GM23338 (cell line): ENCODE measurements around the gene GAS6. TPM values are rescaled to one million over a fixed set of nuclear protein-coding genes. Genes with fewer than 3 reads are reported as not detected.

Source experiments
- ATAC-seq: fragments of 200-7000 bp; cut with Tn5 transposase; 3 replicates; pipeline ENCODE4 v1.9.1; 2020
- DNase-seq: peaks from one replicate; pipeline ENCODE4 v3.0.0-alpha.2; 2015; ENCODE audit warnings: low spot score
- H2AFZ ChIP-seq: fragments of 200-600 bp; sonication (generic); 2 replicates; pipeline ENCODE4 v1.8.0; 2016; ENCODE audit warnings: antibody characterized with exemption, mild to moderate bottlenecking, moderate library complexity
- H3F3A ChIP-seq: fragments of 200-600 bp; sonication (generic); replicated peaks from 2 replicates; pipeline ENCODE4 v1.8.0; 2017; ENCODE audit warnings: antibody characterized with exemption, mixed run types, low read depth
- H3K27ac ChIP-seq: fragments of 200-600 bp; sonication (generic); 2 replicates; pipeline ENCODE4 v1.6.1; 2016; ENCODE audit warnings: low read depth
- H3K27me3 ChIP-seq: fragments of 200-600 bp; sonication (generic); 2 replicates; pipeline ENCODE4 v1.8.0; 2016; ENCODE audit warnings: mild to moderate bottlenecking, mixed run types, moderate library complexity; ENCODE audit not compliant: insufficient read depth
- H3K36me3 ChIP-seq: fragments of 200-600 bp; sonication (generic); 2 replicates; pipeline ENCODE4 v1.8.0; 2016; ENCODE audit warnings: mild to moderate bottlenecking; ENCODE audit not compliant: insufficient read depth
- H3K4me1 ChIP-seq: fragments of 200-600 bp; sonication (generic); 2 replicates; pipeline ENCODE4 v1.8.0; 2016; ENCODE audit warnings: mild to moderate bottlenecking, moderate library complexity; ENCODE audit not compliant: insufficient read depth
- H3K4me2 ChIP-seq: fragments of 200-600 bp; sonication (generic); 2 replicates; pipeline ENCODE4 v1.7.1; 2017; ENCODE audit warnings: mixed run types
- H3K4me3 ChIP-seq: fragments of 200-600 bp; sonication (generic); 2 replicates; pipeline ENCODE4 v1.6.1; 2016; ENCODE audit warnings: mixed run types
- H3K79me2 ChIP-seq: fragments of 200-600 bp; sonication (generic); replicated peaks from 2 replicates; pipeline ENCODE4 v1.8.0; 2017; ENCODE audit warnings: mild to moderate bottlenecking; ENCODE audit not compliant: insufficient read depth
- H3K9me2 ChIP-seq: fragments of 200-600 bp; sonication (generic); 2 replicates; pipeline ENCODE4 v1.8.0; 2017; ENCODE audit not compliant: insufficient read depth
- H4K20me1 ChIP-seq: fragments of 200-600 bp; sonication (generic); replicated peaks from 2 replicates; pipeline ENCODE4 v1.8.0; 2017; ENCODE audit warnings: mild to moderate bottlenecking; ENCODE audit not compliant: insufficient read depth
- H3K27ac Mint-ChIP-seq: 2 replicates; pipeline ENCODE4 v1.8.0; 2020; ENCODE audit warnings: inconsistent platforms, mild to moderate bottlenecking, moderate library complexity, mixed read lengths
- H3K27me3 Mint-ChIP-seq: 3 replicates; pipeline ENCODE4 v1.8.0; 2022; ENCODE audit warnings: low read depth, mild to moderate bottlenecking, moderate library complexity, mixed read lengths, inconsistent platforms; ENCODE audit not compliant: insufficient read depth, poor library complexity
- H3K36me3 Mint-ChIP-seq: 3 replicates; pipeline ENCODE4 v1.8.0; 2021; ENCODE audit warnings: low read depth, mild to moderate bottlenecking, inconsistent platforms, moderate library complexity, mixed read lengths
- H3K4me1 Mint-ChIP-seq: 3 replicates; pipeline ENCODE4 v1.8.0; 2020; ENCODE audit warnings: mild to moderate bottlenecking, inconsistent platforms, mixed read lengths
- H3K4me3 Mint-ChIP-seq: 3 replicates; pipeline ENCODE4 v1.8.0; 2021; ENCODE audit warnings: moderate library complexity, mild to moderate bottlenecking, inconsistent platforms, mixed read lengths
- H3K9me3 Mint-ChIP-seq: 3 replicates; pipeline ENCODE4 v1.8.0; 2020; ENCODE audit warnings: moderate library complexity, mild to moderate bottlenecking, inconsistent platforms, mixed read lengths
- CREB1 ChIP-seq: fragments of 250-450 bp; sonication (Bioruptor Pico); IDR thresholded peaks from 2 replicates; pipeline ENCODE4 v1.5.0; 2020; ENCODE audit warnings: low read depth, mild to moderate bottlenecking, moderate library complexity
- CTCF ChIP-seq, 2 experiments: fragments of 200-600 bp in 1 of 2; sonication (generic) in 1 of 2; conservative IDR thresholded peaks; 2 replicates each; pipeline versions ENCODE4 v1.5.1 to v1.6.1; 2016 to 2017; ENCODE audit warnings: antibody characterized with exemption in 2 of 2, low read depth in 2 of 2, mild to moderate bottlenecking in 2 of 2, moderate library complexity in 1 of 2
- ETS1 ChIP-seq: IDR thresholded peaks from 2 replicates; pipeline ENCODE4 v1.6.1; 2016; ENCODE audit warnings: antibody characterized with exemption
- EZH2 ChIP-seq: fragments of 200-600 bp; sonication (generic); IDR thresholded peaks from one replicate; pipeline ENCODE4 v1.8.0; 2017; ENCODE audit warnings: antibody characterized with exemption, mild to moderate bottlenecking, low read depth; ENCODE audit not compliant: unreplicated experiment
- EZH2phosphoT487 ChIP-seq: fragments of 200-600 bp; sonication (generic); IDR thresholded peaks from one replicate; pipeline ENCODE4 v1.8.1; 2018; ENCODE audit warnings: antibody characterized with exemption; ENCODE audit not compliant: unreplicated experiment
- JUNB ChIP-seq: IDR thresholded peaks from one replicate; pipeline ENCODE4 v1.6.1; 2016; ENCODE audit warnings: antibody characterized with exemption; ENCODE audit not compliant: unreplicated experiment
- NANOG ChIP-seq: IDR thresholded peaks from 2 replicates; pipeline ENCODE4 v1.6.1; 2016; ENCODE audit warnings: antibody characterized with exemption, borderline replicate concordance
- POLR2AphosphoS5 ChIP-seq: IDR thresholded peaks from 2 replicates; pipeline ENCODE4 v1.6.1; 2016; ENCODE audit warnings: antibody characterized with exemption, low read depth
- REST ChIP-seq: IDR thresholded peaks from one replicate; pipeline ENCODE4 v1.6.1; 2018; ENCODE audit warnings: antibody characterized with exemption; ENCODE audit not compliant: unreplicated experiment
- STAT1 ChIP-seq: IDR thresholded peaks from one replicate; pipeline ENCODE4 v1.6.1; 2016; ENCODE audit warnings: antibody characterized with exemption; ENCODE audit not compliant: unreplicated experiment
- ZNF114 ChIP-seq: fragments of 250-450 bp; sonication (Bioruptor Pico); IDR thresholded peaks from 2 replicates; pipeline ENCODE4 v1.5.0; 2020; ENCODE audit warnings: mild to moderate bottlenecking, moderate library complexity
- ZNF331 ChIP-seq: fragments of 250-450 bp; sonication (Bioruptor Pico); IDR thresholded peaks from 2 replicates; pipeline ENCODE4 v1.5.0; 2020; ENCODE audit warnings: low read depth, mild to moderate bottlenecking, moderate library complexity
- ZNF462 ChIP-seq: fragments of 250-450 bp; sonication (Bioruptor Pico); IDR thresholded peaks from 2 replicates; pipeline ENCODE4 v1.5.0; 2020; ENCODE audit warnings: mild to moderate bottlenecking, moderate library complexity
- polyA plus RNA-seq: library from polyadenylated mRNA; unstranded; fragments of >200 nt; fragmentation: Nextera tagmentation; extraction: Ambion mirVana; gene quantifications from 2 replicates; pipeline ENCODE4 v1.2.1, GENCODE V29; 2016
- total RNA-seq: library from RNA; depleted of rRNA; stranded (reverse); fragments of >200 nt; shearing (Covaris generic); gene quantifications from 2 replicates; pipeline ENCODE4 v1.2.3, GENCODE V29; 2014

GAS6 gene
- total and polyA plus RNA-seq, 2 experiments from 2014 or later, result 7.9 to 21.2 TPM

GRCh38 chr13:113901231-113901630, 37.4 kb upstream of the GAS6 start:
- H3K27ac ChIP-seq, result no peak overlapping the region
- no peak overlapping the region for H2AFZ ChIP-seq
- H3K9me2 ChIP-seq, result no peaks in the 10 kb centered on the region
- H3K79me2 ChIP-seq, result no peaks in the 10 kb centered on the region
- no peak overlapping the region for H3K4me3 Mint-ChIP-seq
- H3F3A ChIP-seq, result no peaks in the 10 kb centered on the region
- H3K4me2 ChIP-seq, result no peak overlapping the region
- peaks cover 7% of the 10 kb centered on the region; the same call in 1 of the 3 replicates for H3K9me3 Mint-ChIP-seq
- ATAC-seq, result no peak
- no peaks in the 10 kb centered on the region for H4K20me1 ChIP-seq
- DNase-seq, result no peak
- TF ChIP-seq EZH2phosphoT487 (no peak), ETS1 (no peak), JUNB (no peak), CREB1 (CRISPR knock-in tag) (no peak), POLR2AphosphoS5 (no peak), ZNF462 (CRISPR knock-in tag) (no peak), NANOG (no peak), STAT1 (no peak), CTCF (conservative IDR thresholded peaks at IDR 0.05; ENCODE audit: low read depth in 2 of 2) (no peak), REST (no peak), ZNF331 (CRISPR knock-in tag) (no peak), EZH2 (no peak), ZNF114 (no peak)
- no peak overlapping the region for H3K4me3 ChIP-seq
- no peak overlapping the region for H3K27ac Mint-ChIP-seq
- peaks cover 8% of the 10 kb centered on the region for H3K27me3 Mint-ChIP-seq
- peaks cover 2% of the 10 kb centered on the region; the same call in 1 of the 3 replicates for H3K4me1 Mint-ChIP-seq
- no peaks in the 10 kb centered on the region for H3K36me3 Mint-ChIP-seq
- H3K27me3 ChIP-seq, result no peaks in the 10 kb centered on the region
- no peaks in the 10 kb centered on the region for H3K4me1 ChIP-seq
- H3K36me3 ChIP-seq, result no peaks in the 10 kb centered on the region
